ENCODE measurements around the gene FRMPD4. TPM values are rescaled to one million over a fixed set of nuclear protein-coding genes. Genes with fewer than 3 reads are reported as not detected.

The FRMPD4 gene
- total RNA-seq, 1 experiment from 2014 or later = 1.4 TPM

DNA sequence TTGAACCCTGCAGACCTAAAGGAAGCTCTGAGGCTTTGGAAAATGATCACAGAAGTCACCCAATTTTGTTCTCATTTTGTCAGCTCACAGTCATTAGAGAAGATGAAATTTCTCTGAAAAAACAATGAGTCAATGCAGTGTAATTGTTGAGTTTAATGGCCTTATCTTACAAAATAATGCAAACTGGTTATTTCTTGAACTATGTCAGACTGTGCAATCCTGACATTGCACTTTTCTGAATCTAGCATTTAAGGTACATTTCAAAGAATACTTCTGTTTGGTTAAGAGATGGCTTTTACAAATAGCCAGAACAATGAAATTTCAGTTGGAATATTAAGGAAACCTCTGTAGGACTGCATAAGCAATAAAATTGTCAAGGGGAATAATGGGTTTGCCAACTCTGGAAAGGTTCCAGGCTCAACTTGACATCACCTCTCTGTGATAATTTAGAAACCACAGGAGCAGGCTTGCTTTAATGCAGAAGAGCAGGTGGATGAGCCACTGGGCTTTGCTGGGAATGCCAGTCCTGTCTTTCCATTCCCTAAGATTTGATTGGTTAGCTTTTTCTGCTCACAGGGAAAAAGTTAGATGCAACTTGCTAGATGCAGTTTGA, 222.8 kb downstream of the FRMPD4 start:
- POLR2A ChIA-PET = no interaction called here
- Mint-ChIP-seq H3K4me3 (no peak overlapping the region), H3K36me3 (no peaks in the 10 kb centered on the region), H3K9me3 (no peaks in the 10 kb centered on the region), H3K4me1 (no peaks in the 10 kb centered on the region), H3K27me3 (ENCODE audit: low read depth) (no peaks in the 10 kb centered on the region), H3K27ac (no peak overlapping the region)
- CTCF ChIA-PET = interaction anchor here (1.7 kb wide), 1 partner anchor 12 kb away, joined by 5 read pairs; no protein-coding TSS in a partner anchor
- no peak for TF ChIP-seq ZNF232 (CRISPR knock-in tag; IDR thresholded peaks at IDR 0.05)
- TF ChIP-seq, protein P1, sequence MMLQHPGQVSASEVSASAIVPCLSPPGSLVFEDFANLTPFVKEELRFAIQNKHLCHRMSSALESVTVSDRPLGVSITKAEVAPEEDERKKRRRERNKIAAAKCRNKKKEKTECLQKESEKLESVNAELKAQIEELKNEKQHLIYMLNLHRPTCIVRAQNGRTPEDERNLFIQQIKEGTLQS (CRISPR knock-in tag; conservative IDR thresholded peaks at IDR 0.05) = no peak
- no peak for TF ChIP-seq ATF2 (CRISPR knock-in tag; IDR thresholded peaks at IDR 0.05; ENCODE audit: borderline replicate concordance, low read depth)
- ATAC-seq (no peak), DNase-seq (ENCODE audit: low spot score) (no peak)

GRCh38 chrX:12363216-12363615, 224.9 kb downstream of the FRMPD4 start:
- H3K27ac Mint-ChIP-seq = no peak overlapping the region
- DNase-seq (ENCODE audit: low spot score) (no peak), ATAC-seq (no peak)
- H3K4me1 Mint-ChIP-seq = no peaks in the 10 kb centered on the region
- ChIA-PET POLR2A (no interaction called here), CTCF (no interaction called here)
- H3K27me3 Mint-ChIP-seq (ENCODE audit: low read depth) = no peaks in the 10 kb centered on the region; the same call in 1 of the 2 replicates
- H3K9me3 Mint-ChIP-seq = no peaks in the 10 kb centered on the region
- no peaks in the 10 kb centered on the region for H3K36me3 Mint-ChIP-seq
- TF ChIP-seq MXD4 (CRISPR knock-in tag; IDR thresholded peaks at IDR 0.05; ENCODE audit: borderline replicate concordance) (no peak), ZBTB21 (CRISPR knock-in tag; IDR thresholded peaks at IDR 0.05; ENCODE audit: borderline replicate concordance) (no peak), ATF1 (CRISPR knock-in tag; IDR thresholded peaks at IDR 0.05) (no peak), GTF2I (CRISPR knock-in tag; conservative IDR thresholded peaks at IDR 0.05) (no peak), STAT6 (CRISPR knock-in tag; conservative IDR thresholded peaks at IDR 0.05; ENCODE audit: low read depth) (no peak), CBFB (CRISPR knock-in tag; IDR thresholded peaks at IDR 0.05; ENCODE audit: low read depth) (no peak), CREM (CRISPR knock-in tag; IDR thresholded peaks at IDR 0.05) (no peak), ZNF263 (CRISPR knock-in tag; IDR thresholded peaks at IDR 0.05; ENCODE audit: low read depth) (no peak), NFATC4 (CRISPR knock-in tag; IDR thresholded peaks at IDR 0.05) (no peak), ERG (CRISPR knock-in tag; IDR thresholded peaks at IDR 0.05) (no peak), EMX1 (CRISPR knock-in tag; IDR thresholded peaks at IDR 0.05) (no peak), TP53 (CRISPR knock-in tag; IDR thresholded peaks at IDR 0.05) (no peak), RORB (CRISPR knock-in tag; IDR thresholded peaks at IDR 0.05) (no peak)
- TF ChIP-seq, protein P2, sequence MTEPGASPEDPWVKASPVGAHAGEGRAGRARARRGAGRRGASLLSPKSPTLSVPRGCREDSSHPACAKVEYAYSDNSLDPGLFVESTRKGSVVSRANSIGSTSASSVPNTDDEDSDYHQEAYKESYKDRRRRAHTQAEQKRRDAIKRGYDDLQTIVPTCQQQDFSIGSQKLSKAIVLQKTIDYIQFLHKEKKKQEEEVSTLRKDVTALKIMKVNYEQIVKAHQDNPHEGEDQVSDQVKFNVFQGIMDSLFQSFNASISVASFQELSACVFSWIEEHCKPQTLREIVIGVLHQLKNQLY (CRISPR knock-in tag; IDR thresholded peaks at IDR 0.05) = no peak
- TF ChIP-seq, protein P3, sequence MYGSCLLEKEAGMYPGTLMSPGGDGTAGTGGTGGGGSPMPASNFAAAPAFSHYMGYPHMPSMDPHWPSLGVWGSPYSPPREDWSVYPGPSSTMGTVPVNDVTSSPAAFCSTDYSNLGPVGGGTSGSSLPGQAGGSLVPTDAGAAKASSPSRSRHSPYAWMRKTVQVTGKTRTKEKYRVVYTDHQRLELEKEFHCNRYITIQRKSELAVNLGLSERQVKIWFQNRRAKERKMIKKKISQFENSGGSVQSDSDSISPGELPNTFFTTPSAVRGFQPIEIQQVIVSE (CRISPR knock-in tag; IDR thresholded peaks at IDR 0.05; ENCODE audit: borderline replicate concordance) = no peak
- TF ChIP-seq, protein P4, sequence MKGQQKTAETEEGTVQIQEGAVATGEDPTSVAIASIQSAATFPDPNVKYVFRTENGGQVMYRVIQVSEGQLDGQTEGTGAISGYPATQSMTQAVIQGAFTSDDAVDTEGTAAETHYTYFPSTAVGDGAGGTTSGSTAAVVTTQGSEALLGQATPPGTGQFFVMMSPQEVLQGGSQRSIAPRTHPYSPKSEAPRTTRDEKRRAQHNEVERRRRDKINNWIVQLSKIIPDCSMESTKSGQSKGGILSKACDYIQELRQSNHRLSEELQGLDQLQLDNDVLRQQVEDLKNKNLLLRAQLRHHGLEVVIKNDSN (CRISPR knock-in tag; IDR thresholded peaks at IDR 0.05) = no peak
- TF ChIP-seq, protein P5, sequence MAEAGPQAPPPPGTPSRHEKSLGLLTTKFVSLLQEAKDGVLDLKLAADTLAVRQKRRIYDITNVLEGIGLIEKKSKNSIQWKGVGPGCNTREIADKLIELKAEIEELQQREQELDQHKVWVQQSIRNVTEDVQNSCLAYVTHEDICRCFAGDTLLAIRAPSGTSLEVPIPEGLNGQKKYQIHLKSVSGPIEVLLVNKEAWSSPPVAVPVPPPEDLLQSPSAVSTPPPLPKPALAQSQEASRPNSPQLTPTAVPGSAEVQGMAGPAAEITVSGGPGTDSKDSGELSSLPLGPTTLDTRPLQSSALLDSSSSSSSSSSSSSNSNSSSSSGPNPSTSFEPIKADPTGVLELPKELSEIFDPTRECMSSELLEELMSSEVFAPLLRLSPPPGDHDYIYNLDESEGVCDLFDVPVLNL (CRISPR knock-in tag; IDR thresholded peaks at IDR 0.05; ENCODE audit: borderline replicate concordance, low read depth) = no peak
- no peak overlapping the region for H3K4me3 Mint-ChIP-seq

All from WTC11 (cell line).